Esophagus mucosa (tissue), 1 donor: Measurements from ENCODE around the gene PLP1. TPM values are rescaled to one million over a fixed set of nuclear protein-coding genes. Genes with fewer than 3 reads are reported as not detected.

Source experiments
- ATAC-seq: fragments of 200-7000 bp; cut with Tn5 transposase; one replicate; pipeline ENCODE4 v1.9.1; 2020
- total RNA-seq: library from RNA; stranded (reverse); gene quantifications from one replicate; pipeline ENCODE4 v1.2.4, GENCODE V29; 2023
- donor health status: DM: yes; HTN: yes; CAD: no.

PLP1 gene
- total RNA-seq, 1 donor from 2014 or later = 0.04 TPM

DNA sequence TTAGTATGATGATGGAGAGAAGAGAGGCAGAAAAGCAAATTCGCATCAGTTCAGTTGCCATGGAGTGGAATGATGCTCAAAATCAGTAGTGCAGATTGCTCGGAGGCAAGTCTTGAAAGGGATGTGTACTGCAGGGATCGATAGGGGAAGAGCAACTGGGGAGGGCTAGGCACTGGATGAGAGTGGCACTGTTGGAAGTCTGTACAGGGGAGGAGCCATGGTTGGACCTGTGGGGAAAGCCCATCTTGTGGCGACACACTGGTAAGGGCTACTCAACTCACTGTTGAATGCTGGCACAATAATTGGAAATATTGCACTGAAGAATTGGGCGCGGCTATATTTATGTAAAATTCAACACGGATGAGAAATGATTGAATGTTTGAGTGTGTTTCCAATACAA is 54.2 kb downstream of the PLP1 start:
- ATAC-seq = no peak

DNA sequence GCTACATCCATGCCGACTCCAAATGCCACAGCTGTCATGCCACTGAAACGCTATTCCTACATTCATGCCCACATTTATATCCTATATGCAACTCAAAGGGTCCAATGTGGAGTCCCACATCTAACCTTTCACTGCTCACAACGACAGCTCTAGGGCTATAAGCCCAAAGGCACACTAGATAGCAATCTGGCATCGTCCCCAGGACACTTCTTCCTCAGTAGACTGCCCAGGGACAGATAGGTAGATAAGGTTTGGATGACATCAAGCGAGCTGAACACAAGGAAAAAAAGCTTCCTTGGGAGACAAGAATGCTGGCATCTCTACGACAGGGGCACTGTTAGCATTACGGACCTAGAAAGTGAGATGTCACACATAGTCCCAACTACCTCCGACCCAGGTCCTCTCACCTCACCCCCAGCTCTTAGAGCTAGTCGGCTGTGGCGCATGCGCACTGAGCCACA is 54.7 kb downstream of the PLP1 start:
- ATAC-seq = no peak

GRCh38 chrX:103831803-103832544 is 55.3 kb downstream of the PLP1 start, which contains the start of gene RAB9B:
RAB9B (minus strand) TSS chrX:103832257; CDS start chrX:103825784, 6,473 bp downstream.
- ATAC-seq = peak; percentile 51

GRCh38 chrX:103839404-103839803 is 62.8 kb downstream of the PLP1 start:
- no peak for ATAC-seq

Other genes with a start within 250 kb of the PLP1 start
- gene TCEAL4, start 191.3 kb upstream of the PLP1 start, total RNA-seq = 25.7 TPM
- 2.9 TPM for gene TCEAL3, start 168.9 kb upstream of the PLP1 start, total RNA-seq
- 6.1 TPM for gene TCEAL1, start 147.9 kb upstream of the PLP1 start, total RNA-seq
- gene MORF4L2, start 90.1 kb upstream of the PLP1 start, total RNA-seq = 166 TPM
- gene TMEM31, start 65.9 kb upstream of the PLP1 start, total RNA-seq = not detected
- 0.16 TPM for gene RAB9B, start 55.4 kb downstream of the PLP1 start, total RNA-seq
- 1.1 TPM for gene TMSB15B, start 185.8 kb downstream of the PLP1 start, total RNA-seq
- gene H2BW1, start 236.9 kb downstream of the PLP1 start, total RNA-seq = not detected